BE2C (cell line): ENCODE data around the gene CCDC9.

Source experiments
- DNase-seq: peaks from one replicate; pipeline ENCODE4 v3.0.0-alpha.2; 2020
- H3K27me3 ChIP-seq: fragments of 250-450 bp; sonication (Bioruptor Pico); 2 replicates; pipeline ENCODE4 v1.5.1; 2020; ENCODE audit warnings: mild to moderate bottlenecking
- H3K36me3 ChIP-seq: fragments of 250-450 bp; sonication (Bioruptor Pico); 2 replicates; pipeline ENCODE4 v1.5.1; 2020; ENCODE audit warnings: mild to moderate bottlenecking
- H3K4me1 ChIP-seq: fragments of 250-450 bp; sonication (Bioruptor Pico); 2 replicates; pipeline ENCODE4 v1.5.1; 2020
- H3K4me3 ChIP-seq: 2 replicates; pipeline ENCODE4 v1.5.1; 2011; ENCODE audit warnings: low read depth, low read length
- H3K9me3 ChIP-seq: fragments of 250-450 bp; sonication (Bioruptor Pico); 2 replicates; pipeline ENCODE4 v1.5.1; 2020
- CTCF ChIP-seq: IDR thresholded peaks from 2 replicates; pipeline ENCODE4 v1.5.1; 2012; ENCODE audit warnings: mild to moderate bottlenecking, low read depth, low read length

Gene CCDC9

DNA sequence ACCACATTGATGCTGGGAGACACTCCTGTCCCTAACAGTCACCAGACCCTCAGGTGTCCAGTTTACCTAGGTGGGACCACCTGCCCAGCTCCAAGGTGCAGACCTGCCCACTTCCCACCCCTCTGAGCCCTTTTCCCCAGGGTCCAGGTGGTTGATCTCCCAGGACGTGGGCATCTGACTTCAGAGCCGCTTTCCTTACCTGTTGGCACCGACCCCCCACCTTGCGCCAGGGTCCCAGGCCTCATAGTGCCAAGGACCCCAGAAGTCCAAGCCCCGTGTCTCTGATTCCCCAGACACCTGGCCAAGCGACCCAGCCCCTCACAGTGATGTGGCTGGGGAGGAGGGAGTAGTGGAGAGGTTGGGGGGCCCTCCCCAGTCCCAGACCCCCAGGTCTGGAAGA is 15.8 kb upstream of the CCDC9 start:
- no peak overlapping the region; the same call in 1 of the 2 replicates for H3K4me3 ChIP-seq
- no peaks in the 10 kb centered on the region for H3K36me3 ChIP-seq
- no peaks in the 10 kb centered on the region for H3K27me3 ChIP-seq
- peaks cover 14% of the 10 kb centered on the region for H3K4me1 ChIP-seq
- no peak for DNase-seq
- no peaks in the 10 kb centered on the region for H3K9me3 ChIP-seq
- no peak for TF ChIP-seq CTCF

DNA sequence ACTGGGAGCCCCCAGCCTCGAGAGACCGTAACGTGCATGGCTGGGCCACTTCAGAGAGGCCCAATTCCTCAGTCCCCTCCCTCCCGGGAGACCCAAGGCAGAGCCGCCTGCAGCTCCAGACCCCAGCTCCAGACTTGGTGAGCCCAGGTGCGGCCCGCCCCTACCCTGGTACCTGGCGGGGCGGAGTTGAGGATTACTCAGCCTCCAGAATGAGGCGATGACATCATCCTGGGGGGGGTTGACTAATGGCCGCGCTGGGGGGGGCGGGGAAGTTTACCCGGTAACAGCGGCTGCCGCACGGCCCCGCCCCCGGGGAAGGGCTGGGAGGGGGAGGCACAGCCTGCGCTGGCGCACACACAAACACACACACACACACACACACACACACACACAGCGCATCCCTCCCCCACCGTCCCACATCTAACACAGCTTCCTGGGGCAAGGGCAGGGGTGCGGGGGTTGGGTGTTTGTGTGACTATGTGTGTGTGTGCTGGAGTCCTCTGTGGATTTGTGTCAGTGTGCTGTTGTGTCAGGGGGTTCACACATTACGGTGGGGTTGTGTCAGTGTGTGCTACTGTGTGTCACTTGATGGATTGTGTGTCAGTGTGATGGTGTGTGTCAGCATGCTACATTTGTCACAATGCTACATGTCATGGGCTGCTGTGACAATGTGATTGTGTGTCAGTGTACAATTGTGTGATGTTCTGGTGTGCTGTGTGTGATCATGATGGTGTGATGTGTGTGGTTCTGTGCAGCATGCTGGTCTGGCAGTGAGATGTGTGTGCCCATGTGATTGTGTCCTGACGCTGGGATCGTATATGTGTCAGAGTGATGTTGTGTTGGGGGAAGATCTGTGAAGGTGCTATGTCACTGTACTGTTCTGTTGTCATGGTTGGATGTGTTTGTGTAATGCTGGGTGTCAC is 15.1 kb upstream of the CCDC9 start:
- peak overlapping the region; percentile 14 for H3K4me3 ChIP-seq
- no peaks in the 10 kb centered on the region for H3K27me3 ChIP-seq
- no peaks in the 10 kb centered on the region for H3K36me3 ChIP-seq
- DNase-seq = peak; percentile 78
- no peak for TF ChIP-seq CTCF
- no peaks in the 10 kb centered on the region for H3K9me3 ChIP-seq
- H3K4me1 ChIP-seq = peaks cover 14% of the 10 kb centered on the region

DNA sequence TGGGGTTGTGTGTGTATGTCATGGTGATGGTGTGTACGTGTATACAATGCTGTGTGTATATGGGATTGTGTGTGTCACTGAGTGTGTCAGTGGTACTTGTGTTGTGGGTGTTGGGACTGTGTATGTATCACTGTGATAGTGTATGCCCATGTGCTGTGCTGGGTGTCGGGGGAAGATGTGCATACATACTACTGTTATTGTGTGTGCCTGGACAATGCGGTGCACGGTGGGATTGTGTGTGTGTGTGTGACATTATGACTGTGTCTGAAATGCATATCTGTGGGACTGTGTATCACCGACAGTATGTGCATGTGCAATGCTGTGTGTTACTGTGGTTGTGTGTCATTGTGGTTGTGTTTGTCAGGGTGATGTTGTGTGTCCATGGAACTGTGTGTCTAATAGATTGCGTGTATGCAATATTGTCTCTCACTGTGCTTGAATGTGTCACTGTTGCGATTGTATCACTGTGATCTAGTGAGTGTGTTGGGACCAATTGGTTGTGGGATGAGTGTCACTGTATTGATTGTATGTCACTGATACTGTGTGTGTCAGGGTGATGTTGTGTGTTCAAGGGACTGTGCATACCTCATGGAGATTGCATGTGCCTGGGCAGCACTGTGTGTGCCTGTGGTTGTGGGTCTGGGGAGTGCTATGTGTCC is 14.3 kb upstream of the CCDC9 start:
- Histone ChIP-seq H3K36me3 (no peaks in the 10 kb centered on the region), H3K27me3 (no peaks in the 10 kb centered on the region), H3K4me3 (no peak overlapping the region), H3K9me3 (no peaks in the 10 kb centered on the region), H3K4me1 (peaks cover 14% of the 10 kb centered on the region)
- DNase-seq = no peak
- TF ChIP-seq CTCF = no peak

DNA sequence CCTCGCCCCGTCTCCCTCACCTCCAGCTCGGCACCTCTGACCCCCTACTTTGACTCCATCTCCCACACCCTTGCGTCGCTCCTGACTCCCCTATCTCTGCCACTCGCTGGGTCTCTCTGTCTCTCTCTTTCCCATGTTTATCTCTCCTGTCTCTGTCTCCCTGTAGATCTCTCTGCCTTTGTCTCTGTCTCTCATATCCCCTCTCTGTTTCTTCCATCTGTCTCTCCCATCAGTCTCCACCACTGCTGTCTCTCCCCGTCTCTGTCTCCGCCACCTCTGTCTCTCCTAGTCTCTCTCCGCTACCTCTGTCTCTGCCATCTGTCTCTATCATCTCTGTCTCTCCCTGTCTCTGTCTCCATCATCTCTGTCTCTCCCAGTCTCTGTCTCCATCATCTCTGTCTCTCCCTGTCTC is 13.0 kb upstream of the CCDC9 start:
- Histone ChIP-seq H3K4me3 (peak overlapping the region; percentile 40; the same call in 1 of the 2 replicates), H3K4me1 (peaks cover 14% of the 10 kb centered on the region), H3K36me3 (no peaks in the 10 kb centered on the region), H3K9me3 (no peaks in the 10 kb centered on the region), H3K27me3 (no peaks in the 10 kb centered on the region)
- DNase-seq = no peak
- TF ChIP-seq CTCF = no peak

DNA sequence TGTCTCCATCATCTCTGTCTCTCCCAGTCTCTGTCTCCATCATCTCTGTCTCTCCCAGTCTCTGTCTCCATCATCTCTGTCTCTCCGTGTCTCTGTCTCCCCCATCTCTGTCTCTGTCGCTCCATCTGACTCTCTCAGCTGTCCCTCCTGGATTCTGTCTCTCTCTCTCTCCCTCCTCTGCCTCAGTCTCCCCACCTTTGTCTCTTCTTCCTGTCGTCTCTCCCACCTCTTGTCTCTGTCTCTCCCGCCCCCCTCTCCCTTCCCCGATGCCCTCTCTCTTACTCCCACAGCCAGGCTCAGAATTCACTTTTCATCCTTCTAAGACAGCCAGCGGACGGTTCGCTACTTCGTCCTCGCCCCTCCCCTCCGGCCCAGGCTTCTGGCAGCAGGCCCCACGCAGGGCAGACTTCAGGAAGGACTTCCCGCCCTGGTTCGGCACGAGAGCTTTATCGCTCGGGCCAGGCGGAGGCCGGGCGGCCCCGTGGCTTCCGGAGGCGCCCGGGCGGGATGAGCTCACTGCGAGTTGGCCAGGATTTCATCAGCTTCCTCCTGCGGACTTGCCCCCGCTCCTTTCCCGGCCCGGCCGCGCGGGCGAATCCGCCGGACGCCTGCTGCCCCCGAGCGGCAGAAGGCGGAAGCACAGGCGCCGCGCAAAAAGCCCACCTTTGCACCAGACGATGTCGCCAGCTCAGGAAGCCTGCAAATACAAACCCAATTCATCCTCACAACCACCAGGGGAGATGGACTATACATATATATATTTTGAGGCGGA is 12.4 kb upstream of the CCDC9 start:
- H3K36me3 ChIP-seq = no peaks in the 10 kb centered on the region
- no peaks in the 10 kb centered on the region for H3K9me3 ChIP-seq
- peak; percentile 95 for DNase-seq
- H3K27me3 ChIP-seq = no peaks in the 10 kb centered on the region
- peaks cover 14% of the 10 kb centered on the region for H3K4me1 ChIP-seq
- TF ChIP-seq CTCF = peak; percentile 86
- peak overlapping the region; percentile 42 for H3K4me3 ChIP-seq
